ENCODE data around the gene RNGTT.

Gene RNGTT

GRCh38 chr6:88963139-88964090 is at the start of gene RNGTT:
Gene RNGTT (minus strand): TSS chr6:88963618. CDS start chr6:88963409, 209 bp downstream.
- peak within 1 kb of the TSS; percentile 76 for H3K27ac ChIP-seq
- TF ChIP-seq ZFX (IDR thresholded peaks at IDR 0.05) (no peak), CTCF (conservative IDR thresholded peaks at IDR 0.05) (no peak)

GRCh38 chr6:89011436-89011835 is 48.0 kb upstream of the RNGTT start:
- TF ChIP-seq CTCF (conservative IDR thresholded peaks at IDR 0.05) (no peak), ZFX (IDR thresholded peaks at IDR 0.05) (no peak)
- H3K27ac ChIP-seq: no peak overlapping the region

GRCh38 chr6:89010825-89011224 is 47.4 kb upstream of the RNGTT start:
- H3K27ac ChIP-seq: no peak overlapping the region
- TF ChIP-seq ZFX (IDR thresholded peaks at IDR 0.05): no peak
- TF ChIP-seq CTCF (conservative IDR thresholded peaks at IDR 0.05): no peak

GRCh38 chr6:89009624-89010059 is 46.2 kb upstream of the RNGTT start:
- H3K27ac ChIP-seq: no peak overlapping the region
- no peak for TF ChIP-seq ZFX (IDR thresholded peaks at IDR 0.05)
- TF ChIP-seq CTCF (conservative IDR thresholded peaks at IDR 0.05): no peak

GRCh38 chr6:89008815-89009374 is 45.5 kb upstream of the RNGTT start:
- TF ChIP-seq CTCF (conservative IDR thresholded peaks at IDR 0.05): no peak
- TF ChIP-seq ZFX (IDR thresholded peaks at IDR 0.05): no peak
- no peak overlapping the region for H3K27ac ChIP-seq

- no peak overlapping the region for H3K27ac ChIP-seq
- no peak for TF ChIP-seq CTCF (conservative IDR thresholded peaks at IDR 0.05)
- no peak for TF ChIP-seq ZFX (IDR thresholded peaks at IDR 0.05)
Measured at GRCh38 chr6:89008001-89008814, 44.8 kb upstream of the RNGTT start.

All from C4-2B (cell line).